HCT116 (cell line): Measurements from ENCODE around the gene RYR2. TPM values are rescaled to one million over a fixed set of nuclear protein-coding genes. Genes with fewer than 3 reads are reported as not detected.

Experiments used
- ATAC-seq: fragments of 200-7000 bp; cut with Tn5 transposase; 2 replicates; pipeline ENCODE4 v1.9.1; 2020; ENCODE audit warnings: mild to moderate bottlenecking, moderate library complexity
- BruUV-seq: library from RNA; stranded (reverse); fragments of 400-500 nt; replicated peaks from 2 replicates; lab custom pipeline; 2021; lab: Mats Ljungman, UMichigan
- CTCF ChIA-PET: fragments of 300-600 bp; sonication (Branson Sonifier 250); formaldehyde crosslinking; loops from one replicate; lab custom pipeline; 2021; ENCODE audit warnings: antibody characterized with exemption; lab: Charles Lee
- POLR2A ChIA-PET: fragments of 300-600, 350-600 bp; sonication (Branson Sonifier 250); formaldehyde crosslinking; loops from one replicate; lab custom pipeline; 2021; ENCODE audit warnings: antibody characterized with exemption; lab: Charles Lee
- RAD21 ChIA-PET, 2 experiments: fragments of 300-600 bp; sonication (Branson Sonifier 250); formaldehyde crosslinking; loops; one replicate each; lab custom pipeline; 2023; ENCODE audit warnings: low total read pairs in 2 of 2; ENCODE audit not compliant: uncharacterized antibody in 2 of 2, unreplicated experiment in 2 of 2, low non-redundant PET in 1 of 2; lab: Charles Lee
- DNase-seq: peaks from one replicate; pipeline ENCODE4 v3.0.0-alpha.2; 2010; ENCODE audit warnings: low read depth, low spot score
- H2AFZ ChIP-seq: fragments of 200-600 bp; shearing (Covaris generic), sonication (generic); 2 replicates; pipeline ENCODE4 v1.6.1; 2017; ENCODE audit warnings: low read depth, mixed run types, mixed read lengths, antibody characterized with exemption, low read length; ENCODE audit not compliant: poor library complexity, severe bottlenecking
- H3K27ac ChIP-seq: 2 replicates; pipeline ENCODE4 v1.5.1; 2012; ENCODE audit warnings: low read depth, low read length
- H3K27me3 ChIP-seq: fragments of 200-600 bp; sonication (generic); 2 replicates; pipeline ENCODE4 v1.6.1; 2016; ENCODE audit warnings: mixed run types, low read length, mixed read lengths; ENCODE audit not compliant: insufficient read depth
- H3K36me3 ChIP-seq, 2 experiments: fragments of 200-500 bp in 1 of 2; fragments of 200-600 bp in 1 of 2; sonication (Bioruptor generic) in 1 of 2; sonication (generic) in 1 of 2; 2 replicates each; pipeline versions ENCODE4 v1.5.1 to v1.6.1; 2014 to 2016; ENCODE audit warnings: low read length in 2 of 2, inconsistent platforms in 1 of 2, mixed read lengths in 1 of 2, mixed run types in 1 of 2; ENCODE audit not compliant: insufficient read depth in 2 of 2, control insufficient read depth in 1 of 2
- H3K4me1 ChIP-seq, 2 experiments: fragments of 200-600 bp in 1 of 2; sonication (generic) in 1 of 2; 2 replicates each; pipeline versions ENCODE4 v1.5.1 to v1.6.1; 2012 to 2017; ENCODE audit warnings: low read length in 2 of 2, inconsistent platforms in 1 of 2, mild to moderate bottlenecking in 1 of 2, mixed read lengths in 1 of 2, mixed run types in 1 of 2, moderate library complexity in 1 of 2; ENCODE audit not compliant: insufficient read depth in 2 of 2, control insufficient read depth in 1 of 2
- H3K4me2 ChIP-seq: fragments of 200-600 bp; sonication (generic); 2 replicates; pipeline ENCODE4 v1.6.1; 2017; ENCODE audit warnings: mixed run types, low read length, mixed read lengths
- H3K4me3 ChIP-seq, 2 experiments: fragments of 200-600 bp in 1 of 2; sonication (generic) in 1 of 2; replicated peaks in 1 of 2; 2 replicates each; pipeline ENCODE4 v1.5.1; 2011 to 2016; ENCODE audit warnings: low read length in 2 of 2, control low read depth in 1 of 2, low read depth in 1 of 2, mild to moderate bottlenecking in 1 of 2, mixed read lengths in 1 of 2, mixed run types in 1 of 2
- H3K79me2 ChIP-seq: fragments of 200-600 bp; sonication (generic); 2 replicates; pipeline ENCODE4 v1.6.1; 2017; ENCODE audit warnings: mild to moderate bottlenecking, mixed run types, low read length, moderate library complexity, mixed read lengths; ENCODE audit not compliant: insufficient read depth
- H3K9ac ChIP-seq: fragments of 200-600 bp; sonication (generic); 2 replicates; pipeline ENCODE4 v1.6.1; 2016; ENCODE audit warnings: low read length, mixed read lengths
- H3K9me2 ChIP-seq: fragments of 200-600 bp; sonication (generic), shearing (Covaris generic); 2 replicates; pipeline ENCODE4 v1.6.1; 2017; ENCODE audit warnings: mixed run types, mild to moderate bottlenecking, moderate library complexity; ENCODE audit not compliant: insufficient read depth
- H3K9me3 ChIP-seq, 2 experiments: fragments of 200-500 bp in 1 of 2; fragments of 200-600 bp in 1 of 2; sonication (Bioruptor generic) in 1 of 2; sonication (generic) in 1 of 2; 2 replicates each; pipeline ENCODE4 v1.6.1; 2014 to 2017; ENCODE audit warnings: low read length in 2 of 2, mixed read lengths in 2 of 2, inconsistent platforms in 1 of 2, low read depth in 1 of 2, mild to moderate bottlenecking in 1 of 2, mixed run types in 1 of 2, moderate library complexity in 1 of 2; ENCODE audit not compliant: control insufficient read depth in 1 of 2, insufficient read depth in 1 of 2
- H4K20me1 ChIP-seq: fragments of 200-600 bp; sonication (generic), shearing (Covaris generic); 2 replicates; pipeline ENCODE4 v1.6.1; 2017; ENCODE audit warnings: mixed run types, mild to moderate bottlenecking, moderate library complexity; ENCODE audit not compliant: insufficient read depth
- ATF3 ChIP-seq: IDR thresholded peaks from 2 replicates; pipeline ENCODE4 v1.6.1; 2012
- CBX3 ChIP-seq: IDR thresholded peaks from 2 replicates; pipeline ENCODE4 v1.6.1; 2012; ENCODE audit warnings: low read depth
- CEBPB ChIP-seq: IDR thresholded peaks from 2 replicates; pipeline ENCODE4 v1.6.1; 2012; ENCODE audit warnings: low read depth
- ELF1 ChIP-seq: IDR thresholded peaks from 2 replicates; pipeline ENCODE4 v1.6.1; 2012; ENCODE audit warnings: low read depth, borderline replicate concordance
- EZH2phosphoT487 ChIP-seq: fragments of 200-600 bp; IDR thresholded peaks from 2 replicates; pipeline ENCODE4 v1.6.1; 2018; ENCODE audit warnings: antibody characterized with exemption, borderline replicate concordance
- FOSL1 ChIP-seq: IDR thresholded peaks from 2 replicates; pipeline ENCODE4 v1.6.1; 2012; ENCODE audit warnings: low read depth
- JUND ChIP-seq: IDR thresholded peaks from 2 replicates; pipeline ENCODE4 v1.6.1; 2012
- POLR2A ChIP-seq: IDR thresholded peaks from 2 replicates; pipeline ENCODE4 v1.7.0; 2011; ENCODE audit warnings: borderline replicate concordance; ENCODE audit not compliant: insufficient read depth, insufficient read length; ENCODE audit errors: extremely low read depth
- POLR2AphosphoS5 ChIP-seq: IDR thresholded peaks from 2 replicates; pipeline ENCODE4 v1.6.1; 2011; ENCODE audit warnings: mild to moderate bottlenecking, low read depth, low read length, moderate library complexity
- REST ChIP-seq: IDR thresholded peaks from 2 replicates; pipeline ENCODE4 v1.6.1; 2012; ENCODE audit warnings: low read depth
- TCF7L2 ChIP-seq: IDR thresholded peaks from 2 replicates; pipeline ENCODE4 v1.7.0; 2011; ENCODE audit warnings: borderline replicate concordance, inconsistent platforms; ENCODE audit not compliant: insufficient read depth, insufficient read length; ENCODE audit errors: extremely low read depth
- YY1 ChIP-seq: IDR thresholded peaks from 2 replicates; pipeline ENCODE4 v1.6.1; 2011; ENCODE audit warnings: low read length, low read depth, moderate library complexity, mild to moderate bottlenecking; ENCODE audit not compliant: insufficient replicate concordance; ENCODE audit errors: extremely low read depth
- ZBTB33 ChIP-seq: IDR thresholded peaks from 2 replicates; pipeline ENCODE4 v1.6.1; 2011; ENCODE audit warnings: mild to moderate bottlenecking, low read length, moderate library complexity; ENCODE audit not compliant: insufficient replicate concordance; ENCODE audit errors: extremely low read depth
- ZFX ChIP-seq: fragments of 450-650 bp; IDR thresholded peaks from 2 replicates; pipeline ENCODE4 v1.6.1; 2017
- ZNF274 ChIP-seq: fragments of 200-500 bp; sonication (Bioruptor generic); IDR thresholded peaks from 2 replicates; pipeline ENCODE4 v1.6.1; 2014; ENCODE audit warnings: mild to moderate bottlenecking, low read depth, low read length, inconsistent platforms
- intact Hi-C: fragments of 100-400 bp; cut with micrococcal nuclease; formaldehyde crosslinking; loops from 2 replicates; pipeline ENCODE4 v1.10.0; 2022
- total RNA-seq: library from RNA; stranded (reverse); gene quantifications from one replicate; pipeline ENCODE4 v1.2.1, GENCODE V29; 2021; ENCODE audit not compliant: unreplicated experiment

RYR2 gene
- total RNA-seq, 1 experiment from 2014 or later: 0.02 TPM

- POLR2A ChIA-PET: no interaction called here
- ATAC-seq: no peak
- intact Hi-C loops: no loop called here
- CTCF ChIA-PET: no interaction called here
- Histone ChIP-seq H2AFZ (no peak overlapping the region), H3K27ac (no peak overlapping the region), H3K4me2 (no peak overlapping the region), H4K20me1 (no peaks in the 10 kb centered on the region), H3K9me2 (no peaks in the 10 kb centered on the region), H3K36me3 (no peaks in the 10 kb centered on the region), H3K9me3 (peaks cover 5 to 6% of the 10 kb centered on the region in 2 experiments; a peak in 2 of 4 replicates), H3K4me1 (no peaks in the 10 kb centered on the region), H3K79me2 (no peaks in the 10 kb centered on the region; the same call in 1 of the 2 replicates), H3K27me3 (no peaks in the 10 kb centered on the region), H3K4me3 (no peak overlapping the region), H3K9ac (no peak overlapping the region)
- BruUV-seq: no TSS peak
- TF ChIP-seq TCF7L2: no peak
- TF ChIP-seq YY1: no peak
- no peak for TF ChIP-seq ATF3
- no peak for TF ChIP-seq EZH2phosphoT487
- TF ChIP-seq ELF1: no peak
- TF ChIP-seq CEBPB: no peak
- TF ChIP-seq POLR2AphosphoS5: no peak
- no peak for TF ChIP-seq ZFX
- TF ChIP-seq ZBTB33: no peak
- no peak for TF ChIP-seq POLR2A
- no peak for TF ChIP-seq CBX3
- no peak for TF ChIP-seq JUND
- TF ChIP-seq ZNF274: no peak
- no peak for TF ChIP-seq REST
- no peak for TF ChIP-seq FOSL1
- RAD21 ChIA-PET: no interaction called here
- DNase-seq: no peak
These were observed 709.1 kb downstream of the RYR2 start for GRCh38 chr1:237751090-237751489.
